ENCODE measurements around the gene OTUB2. TPM values are rescaled to one million over a fixed set of nuclear protein-coding genes. Genes with fewer than 3 reads are reported as not detected.
A peak's percentile ranks its signal among the peaks of the same experiment; 100 is the strongest.

OTUB2 gene
- total RNA-seq, 6 experiments from 2014 or later, result 0.59 to 3.7 (median 0.85) TPM

DNA sequence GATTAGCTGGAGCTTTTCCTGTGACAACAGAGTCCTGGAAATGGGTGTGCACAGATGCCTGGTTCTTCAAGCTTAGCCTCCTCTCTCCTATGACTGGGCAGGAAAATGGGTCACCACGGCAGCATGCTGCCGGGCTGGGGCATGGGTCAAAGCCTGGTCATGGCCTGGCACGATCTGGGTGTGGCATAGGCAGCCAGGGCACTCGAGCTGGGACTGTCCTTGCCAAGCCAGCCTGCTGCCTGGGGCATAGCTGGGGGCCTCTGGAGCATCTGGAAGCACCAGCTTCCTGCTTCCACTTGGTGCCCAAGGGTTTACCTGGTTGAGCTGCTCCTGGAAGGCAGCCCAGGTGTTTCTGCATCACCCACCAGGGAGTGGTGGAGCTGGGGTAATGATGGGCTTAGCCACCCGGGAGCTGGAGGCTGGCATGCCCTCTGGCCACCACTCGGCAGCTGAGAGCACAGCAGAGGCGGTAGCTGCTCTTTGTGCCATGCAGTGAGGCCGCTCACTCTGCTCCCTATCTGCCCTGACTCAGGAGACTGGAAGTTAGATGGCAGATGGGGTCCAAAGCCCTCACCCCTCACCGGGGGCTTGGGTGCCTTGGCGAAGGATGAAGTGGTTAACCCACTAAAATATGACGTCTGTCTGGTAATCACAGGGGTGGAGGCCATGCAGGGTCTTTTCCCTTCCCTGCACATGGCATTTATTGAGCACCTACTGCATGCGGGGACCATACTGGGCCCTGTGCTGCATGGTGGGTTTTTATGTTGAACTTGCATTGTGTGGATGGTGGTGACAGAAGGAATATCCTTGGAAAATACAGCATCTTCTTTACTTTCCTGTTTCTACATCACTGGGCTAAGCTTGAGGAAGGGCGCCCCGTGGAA lies 1.7 kb downstream of the OTUB2 start:
- DNase-seq (peak; percentile 59 to 77 (median 74)), ATAC-seq (peak; percentile 43 to 60 (median 54))
- H3K27ac ChIP-seq, result no peak overlapping the region
- no peaks in the 10 kb centered on the region for H3K36me3 ChIP-seq
- intact Hi-C loops (cut with DNase I), result no loop called here
- H3K4me1 ChIP-seq, result peaks cover 0 to 13% (median under 1%) of the 10 kb centered on the region in 4 donors
- no peaks in the 10 kb centered on the region for H3K27me3 ChIP-seq
- no peak overlapping the region for H3K4me3 ChIP-seq
- 80% methylated on average over 1 of the region's 14 CpGs for WGBS (ENCODE audit: insufficient coverage, low coverage, low lambda C conversion rate, missing lambda C conversion rate)
- H3K9me3 ChIP-seq, result no peaks in the 10 kb centered on the region
- TF ChIP-seq, protein P1, sequence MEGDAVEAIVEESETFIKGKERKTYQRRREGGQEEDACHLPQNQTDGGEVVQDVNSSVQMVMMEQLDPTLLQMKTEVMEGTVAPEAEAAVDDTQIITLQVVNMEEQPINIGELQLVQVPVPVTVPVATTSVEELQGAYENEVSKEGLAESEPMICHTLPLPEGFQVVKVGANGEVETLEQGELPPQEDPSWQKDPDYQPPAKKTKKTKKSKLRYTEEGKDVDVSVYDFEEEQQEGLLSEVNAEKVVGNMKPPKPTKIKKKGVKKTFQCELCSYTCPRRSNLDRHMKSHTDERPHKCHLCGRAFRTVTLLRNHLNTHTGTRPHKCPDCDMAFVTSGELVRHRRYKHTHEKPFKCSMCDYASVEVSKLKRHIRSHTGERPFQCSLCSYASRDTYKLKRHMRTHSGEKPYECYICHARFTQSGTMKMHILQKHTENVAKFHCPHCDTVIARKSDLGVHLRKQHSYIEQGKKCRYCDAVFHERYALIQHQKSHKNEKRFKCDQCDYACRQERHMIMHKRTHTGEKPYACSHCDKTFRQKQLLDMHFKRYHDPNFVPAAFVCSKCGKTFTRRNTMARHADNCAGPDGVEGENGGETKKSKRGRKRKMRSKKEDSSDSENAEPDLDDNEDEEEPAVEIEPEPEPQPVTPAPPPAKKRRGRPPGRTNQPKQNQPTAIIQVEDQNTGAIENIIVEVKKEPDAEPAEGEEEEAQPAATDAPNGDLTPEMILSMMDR (IDR thresholded peaks at IDR 0.05), result no peak
- TF ChIP-seq POLR2A (IDR thresholded peaks at IDR 0.05), result no peak

DNA sequence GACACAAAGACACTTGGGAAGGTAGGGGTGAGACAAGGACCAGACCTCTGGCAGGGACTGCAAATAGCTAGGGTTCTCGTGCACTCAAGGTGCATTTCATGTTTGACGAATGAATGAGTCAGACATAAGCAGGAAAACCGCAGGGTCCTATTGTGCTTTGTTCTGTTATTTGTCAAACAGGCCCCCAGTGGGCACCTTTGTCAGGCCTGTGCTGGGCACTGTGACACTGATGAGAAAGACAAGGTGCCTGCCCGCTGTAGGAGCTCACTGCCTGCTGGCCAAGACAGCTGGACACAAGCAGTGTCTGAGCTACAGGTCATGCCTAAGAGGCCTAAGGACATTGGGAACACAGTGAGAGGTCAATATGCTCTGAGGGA lies 2.3 kb downstream of the OTUB2 start:
- no peak for DNase-seq
- WGBS (ENCODE audit: insufficient coverage, low coverage, low lambda C conversion rate, missing lambda C conversion rate), result 77% methylated on average over 3 of the region's 4 CpGs
- Histone ChIP-seq H3K27me3 (no peaks in the 10 kb centered on the region), H3K27ac (no peak overlapping the region), H3K9me3 (no peaks in the 10 kb centered on the region), H3K4me1 (peaks cover 0 to 13% (median under 1%) of the 10 kb centered on the region in 4 donors), H3K4me3 (no peak overlapping the region), H3K36me3 (no peaks in the 10 kb centered on the region)
- TF ChIP-seq, protein P1 (IDR thresholded peaks at IDR 0.05), result no peak
- TF ChIP-seq POLR2A (IDR thresholded peaks at IDR 0.05), result no peak
- no peak for ATAC-seq
- intact Hi-C loops (cut with DNase I), result no loop called here

- DNase-seq (peak in 1 of 3 donors; percentile 14), ATAC-seq (no peak)
- Histone ChIP-seq H3K27ac (no peak overlapping the region), H3K27me3 (no peaks in the 10 kb centered on the region), H3K36me3 (no peaks in the 10 kb centered on the region), H3K4me1 (peaks cover 0 to 13% (median under 1%) of the 10 kb centered on the region in 4 donors), H3K4me3 (no peak overlapping the region), H3K9me3 (no peaks in the 10 kb centered on the region)
- no peak for TF ChIP-seq POLR2A (IDR thresholded peaks at IDR 0.05)
- TF ChIP-seq, protein P1 (IDR thresholded peaks at IDR 0.05), result no peak
- WGBS (ENCODE audit: insufficient coverage, low coverage, low lambda C conversion rate, missing lambda C conversion rate), result 40% methylated on average over 3 of the region's 4 CpGs
- intact Hi-C loops (cut with DNase I), result no loop called here
Measured at GRCh38 chr14:94029265-94029664, 3.1 kb downstream of the OTUB2 start.

GRCh38 chr14:94029671-94030203 lies 3.6 kb downstream of the OTUB2 start:
- Histone ChIP-seq H3K4me3 (no peak overlapping the region), H3K9me3 (no peaks in the 10 kb centered on the region), H3K27ac (no peak overlapping the region), H3K36me3 (no peaks in the 10 kb centered on the region), H3K27me3 (no peaks in the 10 kb centered on the region), H3K4me1 (peaks cover 0 to 13% (median under 1%) of the 10 kb centered on the region in 4 donors)
- peak in 1 of 3 donors; percentile 37 for DNase-seq
- intact Hi-C loops (cut with DNase I), result no loop called here
- ATAC-seq, result no peak
- no peak for TF ChIP-seq POLR2A (IDR thresholded peaks at IDR 0.05)
- TF ChIP-seq, protein P1 (IDR thresholded peaks at IDR 0.05), result no peak
- 91% methylated on average over 7 of the region's 7 CpGs for WGBS (ENCODE audit: insufficient coverage, low coverage, low lambda C conversion rate, missing lambda C conversion rate)

Data from right lobe of liver (tissue), 6 donors.